ENCODE data around the gene ANKRD63. TPM values are rescaled to one million over a fixed set of nuclear protein-coding genes. Genes with fewer than 3 reads are reported as not detected.

ANKRD63 gene
- total RNA-seq, 2 experiments from 2014 or later, result not detected

- no peak for DNase-seq
- ChIA-PET CTCF (interaction anchor here (1.0 to 1.6 kb wide), 4 partner anchors 9 to 27 kb away, joined by 3 to 4 read pairs (median 4); no protein-coding TSS in a partner anchor), POLR2A (interaction anchor here (0.9 kb wide), 1 partner anchor 9 kb away, joined by 3 read pairs; no protein-coding TSS in a partner anchor)
- H3K27me3 Mint-ChIP-seq, result no peaks in the 10 kb centered on the region
- H3K4me1 Mint-ChIP-seq, result peaks cover 23% of the 10 kb centered on the region
- peaks cover 75% of the 10 kb centered on the region for H3K36me3 Mint-ChIP-seq (ENCODE audit: low read depth)
- no peaks in the 10 kb centered on the region for H3K9me3 Mint-ChIP-seq
- H3K27ac Mint-ChIP-seq, result no peak overlapping the region
- no peak overlapping the region for H3K4me3 Mint-ChIP-seq
Measured at GRCh38 chr15:40301467-40302179, 18.8 kb upstream of the ANKRD63 start.

GRCh38 chr15:40300771-40301170 is 17.9 kb upstream of the ANKRD63 start:
- H3K27ac Mint-ChIP-seq, result no peak overlapping the region
- CTCF ChIA-PET, result interaction anchor here (1.0 to 1.6 kb wide), 4 partner anchors 10 to 26 kb away, joined by 3 to 4 read pairs (median 4); no protein-coding TSS in a partner anchor
- no peaks in the 10 kb centered on the region for H3K27me3 Mint-ChIP-seq
- peaks cover 14% of the 10 kb centered on the region for H3K4me1 Mint-ChIP-seq
- no peaks in the 10 kb centered on the region for H3K9me3 Mint-ChIP-seq
- peaks cover 74% of the 10 kb centered on the region for H3K36me3 Mint-ChIP-seq (ENCODE audit: low read depth)
- H3K4me3 Mint-ChIP-seq, result no peak overlapping the region
- DNase-seq, result no peak
- POLR2A ChIA-PET, result interaction anchor here (0.9 kb wide), 1 partner anchor 8 kb away, joined by 3 read pairs; no protein-coding TSS in a partner anchor

- Mint-ChIP-seq H3K27me3 (no peaks in the 10 kb centered on the region), H3K4me1 (peaks cover 10% of the 10 kb centered on the region), H3K4me3 (no peak overlapping the region), H3K36me3 (ENCODE audit: low read depth) (peaks cover 74% of the 10 kb centered on the region), H3K27ac (no peak overlapping the region), H3K9me3 (no peaks in the 10 kb centered on the region)
- ChIA-PET CTCF (interaction anchor here (1.5 kb wide), 1 partner anchor 21 kb away, joined by 4 read pairs; no protein-coding TSS in a partner anchor), POLR2A (no interaction called here)
- no peak for DNase-seq
Measured at GRCh38 chr15:40300367-40300766, 17.5 kb upstream of the ANKRD63 start.

- H3K27ac Mint-ChIP-seq, result no peak overlapping the region
- no peak for DNase-seq
- no peaks in the 10 kb centered on the region for H3K9me3 Mint-ChIP-seq
- peaks cover 62% of the 10 kb centered on the region for H3K36me3 Mint-ChIP-seq (ENCODE audit: low read depth)
- CTCF ChIA-PET, result no interaction called here
- no peaks in the 10 kb centered on the region for H3K4me1 Mint-ChIP-seq
- no peaks in the 10 kb centered on the region for H3K27me3 Mint-ChIP-seq
- POLR2A ChIA-PET, result interaction anchor here (1.0 kb wide), 1 partner anchor 10 kb away, joined by 3 read pairs; no protein-coding TSS in a partner anchor
- no peak overlapping the region for H3K4me3 Mint-ChIP-seq
Measured at GRCh38 chr15:40298216-40298935, 15.5 kb upstream of the ANKRD63 start.

- Mint-ChIP-seq H3K27ac (no peak overlapping the region), H3K4me3 (no peak overlapping the region), H3K9me3 (no peaks in the 10 kb centered on the region), H3K4me1 (no peaks in the 10 kb centered on the region), H3K36me3 (ENCODE audit: low read depth) (peaks cover 53% of the 10 kb centered on the region), H3K27me3 (no peaks in the 10 kb centered on the region)
- no peak for DNase-seq
- ChIA-PET POLR2A (no interaction called here), CTCF (no interaction called here)
Measured at GRCh38 chr15:40297356-40297755, 14.5 kb upstream of the ANKRD63 start.

- H3K27ac Mint-ChIP-seq, result no peak overlapping the region
- no peaks in the 10 kb centered on the region for H3K9me3 Mint-ChIP-seq
- no peak for DNase-seq
- ChIA-PET POLR2A (no interaction called here), CTCF (interaction anchor here (1.1 kb wide), 1 partner anchor 18 kb away, joined by 3 read pairs; no protein-coding TSS in a partner anchor)
- H3K36me3 Mint-ChIP-seq (ENCODE audit: low read depth), result peaks cover 48% of the 10 kb centered on the region
- no peaks in the 10 kb centered on the region for H3K27me3 Mint-ChIP-seq
- H3K4me3 Mint-ChIP-seq, result no peak overlapping the region
- H3K4me1 Mint-ChIP-seq, result no peaks in the 10 kb centered on the region
Measured at GRCh38 chr15:40296561-40297230, 13.8 kb upstream of the ANKRD63 start.

GRCh38 chr15:40295877-40296560 is 13.2 kb upstream of the ANKRD63 start:
- Mint-ChIP-seq H3K4me3 (no peak overlapping the region), H3K27me3 (no peaks in the 10 kb centered on the region), H3K36me3 (ENCODE audit: low read depth) (peaks cover 43% of the 10 kb centered on the region), H3K9me3 (no peaks in the 10 kb centered on the region), H3K27ac (no peak overlapping the region), H3K4me1 (no peaks in the 10 kb centered on the region)
- no peak for DNase-seq
- ChIA-PET CTCF (interaction anchor here (1.0 to 1.1 kb wide), 2 partner anchors 17 to 21 kb away, joined by 3 read pairs; no protein-coding TSS in a partner anchor), POLR2A (no interaction called here)

- no peaks in the 10 kb centered on the region for H3K27me3 Mint-ChIP-seq
- no peaks in the 10 kb centered on the region for H3K4me1 Mint-ChIP-seq
- no peak for DNase-seq
- H3K9me3 Mint-ChIP-seq, result no peaks in the 10 kb centered on the region
- H3K4me3 Mint-ChIP-seq, result no peak overlapping the region
- ChIA-PET CTCF (interaction anchor here (0.7 to 1.3 kb wide), 4 partner anchors 12 to 42 kb away, joined by 3 read pairs; partner anchors contain the start of gene PLCB2), POLR2A (interaction anchor here (1.2 kb wide), 1 partner anchor 13 kb away, joined by 6 read pairs; the partner anchor contains the start of gene PLCB2)
- no peak overlapping the region for H3K27ac Mint-ChIP-seq
- peaks cover 38% of the 10 kb centered on the region for H3K36me3 Mint-ChIP-seq (ENCODE audit: low read depth)
Measured at GRCh38 chr15:40295297-40295696, 12.4 kb upstream of the ANKRD63 start.

- no peak for DNase-seq
- H3K27me3 Mint-ChIP-seq, result no peaks in the 10 kb centered on the region
- H3K27ac Mint-ChIP-seq, result no peak overlapping the region
- no peak overlapping the region for H3K4me3 Mint-ChIP-seq
- H3K4me1 Mint-ChIP-seq, result no peaks in the 10 kb centered on the region
- H3K36me3 Mint-ChIP-seq (ENCODE audit: low read depth), result peaks cover 36% of the 10 kb centered on the region
- ChIA-PET CTCF (interaction anchor here (0.9 to 1.3 kb wide), 7 partner anchors 13 to 44 kb away, joined by 3 read pairs; partner anchors contain the start of gene PLCB2), POLR2A (interaction anchor here (1.2 to 1.4 kb wide), 3 partner anchors 9 to 14 kb away, joined by 3 to 6 read pairs (median 3); partner anchors contain the start of gene PLCB2)
- no peaks in the 10 kb centered on the region for H3K9me3 Mint-ChIP-seq
Measured at GRCh38 chr15:40293905-40294895, 11.3 kb upstream of the ANKRD63 start.

- no peak overlapping the region for H3K27ac Mint-ChIP-seq
- ChIA-PET POLR2A (interaction anchor here (1.1 to 1.4 kb wide), 4 partner anchors 8 to 15 kb away, joined by 3 read pairs; no protein-coding TSS in a partner anchor), CTCF (interaction anchor here (0.9 to 1.3 kb wide), 6 partner anchors 14 to 45 kb away, joined by 3 to 4 read pairs (median 3); partner anchors contain the start of gene PLCB2)
- H3K4me1 Mint-ChIP-seq, result no peaks in the 10 kb centered on the region
- no peak for DNase-seq
- H3K36me3 Mint-ChIP-seq (ENCODE audit: low read depth), result peaks cover 30% of the 10 kb centered on the region
- no peak overlapping the region for H3K4me3 Mint-ChIP-seq
- no peaks in the 10 kb centered on the region for H3K27me3 Mint-ChIP-seq
- no peaks in the 10 kb centered on the region for H3K9me3 Mint-ChIP-seq
Measured at GRCh38 chr15:40293006-40293405, 10.1 kb upstream of the ANKRD63 start.

GRCh38 chr15:40292246-40292645 is 9.4 kb upstream of the ANKRD63 start:
- Mint-ChIP-seq H3K27ac (no peak overlapping the region), H3K27me3 (no peaks in the 10 kb centered on the region), H3K4me3 (no peak overlapping the region), H3K4me1 (no peaks in the 10 kb centered on the region), H3K9me3 (no peaks in the 10 kb centered on the region), H3K36me3 (ENCODE audit: low read depth) (peaks cover 23% of the 10 kb centered on the region)
- DNase-seq, result no peak
- ChIA-PET CTCF (no interaction called here), POLR2A (interaction anchor here (1.3 to 4.1 kb wide), 4 partner anchors 9 to 16 kb away, joined by 3 to 28 read pairs (median 3); partner anchors contain the start of gene PLCB2)
